PC-3 (cell line): Measurements from ENCODE around the gene EPB41L4A. TPM values are rescaled to one million over a fixed set of nuclear protein-coding genes. Genes with fewer than 3 reads are reported as not detected.

Source experiments
- ATAC-seq: fragments of 200-7000 bp; cut with Tn5 transposase; 2 replicates; pipeline ENCODE4 v1.9.1; 2020; ENCODE audit warnings: mild to moderate bottlenecking, moderate library complexity
- BruUV-seq: library from RNA; stranded (reverse); fragments of 400-500 nt; replicated peaks from 2 replicates; lab custom pipeline; 2021; lab: Mats Ljungman, UMichigan
- CTCF ChIA-PET: fragments of 300-600 bp; sonication (Branson Sonifier 250); formaldehyde crosslinking; loops from one replicate; lab custom pipeline; 2022; ENCODE audit warnings: antibody characterized with exemption; lab: Charles Lee
- POLR2A ChIA-PET: fragments of 300-600 bp; sonication (Branson Sonifier 250); formaldehyde crosslinking; loops from one replicate; lab custom pipeline; 2022; ENCODE audit warnings: antibody characterized with exemption; ENCODE audit not compliant: unreplicated experiment; lab: Charles Lee
- DNase-seq: peaks from one replicate; pipeline ENCODE4 v3.0.0-alpha.2; 2015
- H2AFZ ChIP-seq: fragments of 300-600 bp; sonication (generic); 2 replicates; pipeline ENCODE4 v1.6.0; 2016; ENCODE audit warnings: antibody characterized with exemption, low read length
- H3F3A ChIP-seq: fragments of 300-600 bp; sonication (generic); one replicate; pipeline ENCODE4 v1.6.0; 2017; ENCODE audit warnings: antibody characterized with exemption, low read length, control low read depth, mild to moderate bottlenecking; ENCODE audit not compliant: unreplicated experiment
- H3K27ac ChIP-seq: fragments of 300-600 bp; sonication (generic); 2 replicates; pipeline ENCODE4 v1.5.1; 2016; ENCODE audit warnings: mild to moderate bottlenecking, low read length
- H3K27me3 ChIP-seq: fragments of 300-600 bp; sonication (generic); 2 replicates; pipeline ENCODE4 v1.6.1; 2016; ENCODE audit warnings: low read length, mixed read lengths
- H3K36me3 ChIP-seq: fragments of 300-600 bp; sonication (generic); 2 replicates; pipeline ENCODE4 v1.6.1; 2016; ENCODE audit warnings: low read depth, mixed run types, low read length, mixed read lengths
- H3K4me1 ChIP-seq: fragments of 300-600 bp; sonication (generic); 2 replicates; pipeline ENCODE4 v1.5.1; 2016; ENCODE audit warnings: low read length; ENCODE audit not compliant: insufficient read depth
- H3K4me2 ChIP-seq: fragments of 300-600 bp; sonication (generic); 2 replicates; pipeline ENCODE4 v1.6.0; 2016; ENCODE audit warnings: low read length
- H3K4me3 ChIP-seq: fragments of 300-600 bp; sonication (generic); 2 replicates; pipeline ENCODE4 v1.5.1; 2016; ENCODE audit warnings: mild to moderate bottlenecking, low read length, mixed read lengths
- H3K79me2 ChIP-seq: fragments of 300-600 bp; sonication (generic); 2 replicates; pipeline ENCODE4 v1.6.1; 2017; ENCODE audit warnings: low read length, mixed read lengths
- H3K9ac ChIP-seq: fragments of 300-600 bp; sonication (generic); 2 replicates; pipeline ENCODE4 v1.6.0; 2016; ENCODE audit warnings: mild to moderate bottlenecking, low read length
- H3K9me2 ChIP-seq: fragments of 300-600 bp; sonication (generic); replicated peaks from 2 replicates; pipeline ENCODE4 v1.6.1; 2016; ENCODE audit warnings: mixed run types, low read length, mixed read lengths
- H3K9me3 ChIP-seq: fragments of 300-600 bp; sonication (generic); 2 replicates; pipeline ENCODE4 v1.6.1; 2016; ENCODE audit warnings: low read length, mixed read lengths
- H4K20me1 ChIP-seq: fragments of 300-600 bp; sonication (generic); 2 replicates; pipeline ENCODE4 v1.6.1; 2016; ENCODE audit warnings: low read length, mixed read lengths
- EZH2 ChIP-seq: fragments of 300-600 bp; sonication (generic); IDR thresholded peaks from one replicate; pipeline ENCODE4 v1.6.1; 2017; ENCODE audit warnings: antibody characterized with exemption, mild to moderate bottlenecking, low read length; ENCODE audit not compliant: unreplicated experiment
- EZH2phosphoT487 ChIP-seq: fragments of 300-600 bp; sonication (generic); IDR thresholded peaks from 2 replicates; pipeline ENCODE4 v1.6.1; 2018; ENCODE audit warnings: mild to moderate bottlenecking, antibody characterized with exemption, low read length, borderline replicate concordance
- intact Hi-C: fragments of 100-400 bp; cut with micrococcal nuclease; formaldehyde crosslinking; loops from 2 replicates; pipeline ENCODE4 v1.9.0; 2023
- total RNA-seq: library from RNA; depleted of rRNA; stranded (reverse); fragments of >200 nt; gene quantifications from 2 replicates; pipeline ENCODE4 v1.2.3, GENCODE V29; 2014
- TF ChIP-seq, protein P1 (sequence below): fragments of 300-600 bp; sonication (generic); conservative IDR thresholded peaks from 2 replicates; pipeline ENCODE4 v1.5.1; 2017; ENCODE audit warnings: antibody characterized with exemption, low read depth, mild to moderate bottlenecking, low read length

Gene EPB41L4A
- total RNA-seq, 1 experiment from 2014 or later, result not detected

GRCh38 chr5:112350626-112351025, 68.5 kb downstream of the EPB41L4A start:
- ChIA-PET CTCF (no interaction called here), POLR2A (no interaction called here)
- no TSS peak for BruUV-seq
- H3K9ac ChIP-seq, result no peak overlapping the region
- TF ChIP-seq EZH2phosphoT487 (no peak), EZH2 (no peak)
- TF ChIP-seq, protein P1, sequence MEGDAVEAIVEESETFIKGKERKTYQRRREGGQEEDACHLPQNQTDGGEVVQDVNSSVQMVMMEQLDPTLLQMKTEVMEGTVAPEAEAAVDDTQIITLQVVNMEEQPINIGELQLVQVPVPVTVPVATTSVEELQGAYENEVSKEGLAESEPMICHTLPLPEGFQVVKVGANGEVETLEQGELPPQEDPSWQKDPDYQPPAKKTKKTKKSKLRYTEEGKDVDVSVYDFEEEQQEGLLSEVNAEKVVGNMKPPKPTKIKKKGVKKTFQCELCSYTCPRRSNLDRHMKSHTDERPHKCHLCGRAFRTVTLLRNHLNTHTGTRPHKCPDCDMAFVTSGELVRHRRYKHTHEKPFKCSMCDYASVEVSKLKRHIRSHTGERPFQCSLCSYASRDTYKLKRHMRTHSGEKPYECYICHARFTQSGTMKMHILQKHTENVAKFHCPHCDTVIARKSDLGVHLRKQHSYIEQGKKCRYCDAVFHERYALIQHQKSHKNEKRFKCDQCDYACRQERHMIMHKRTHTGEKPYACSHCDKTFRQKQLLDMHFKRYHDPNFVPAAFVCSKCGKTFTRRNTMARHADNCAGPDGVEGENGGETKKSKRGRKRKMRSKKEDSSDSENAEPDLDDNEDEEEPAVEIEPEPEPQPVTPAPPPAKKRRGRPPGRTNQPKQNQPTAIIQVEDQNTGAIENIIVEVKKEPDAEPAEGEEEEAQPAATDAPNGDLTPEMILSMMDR, result no peak
- H3K4me2 ChIP-seq, result no peak overlapping the region
- no peak overlapping the region for H3K27ac ChIP-seq
- no peaks in the 10 kb centered on the region for H3K4me1 ChIP-seq
- no peaks in the 10 kb centered on the region for H3K36me3 ChIP-seq
- H3K4me3 ChIP-seq, result no peak overlapping the region
- DNase-seq (no peak), ATAC-seq (no peak)
- intact Hi-C loops, result no loop called here
- H2AFZ ChIP-seq, result no peak overlapping the region
- H4K20me1 ChIP-seq, result no peaks in the 10 kb centered on the region
- no peaks in the 10 kb centered on the region for H3K9me3 ChIP-seq
- no peaks in the 10 kb centered on the region for H3F3A ChIP-seq
- H3K27me3 ChIP-seq, result peaks cover 74% of the 10 kb centered on the region
- no peaks in the 10 kb centered on the region for H3K9me2 ChIP-seq
- no peaks in the 10 kb centered on the region for H3K79me2 ChIP-seq

- Histone ChIP-seq H4K20me1 (no peaks in the 10 kb centered on the region), H3K36me3 (no peaks in the 10 kb centered on the region), H3K4me2 (no peak overlapping the region), H3K27me3 (peaks cover 64% of the 10 kb centered on the region), H3K27ac (no peak overlapping the region), H3K79me2 (no peaks in the 10 kb centered on the region), H2AFZ (no peak overlapping the region), H3K4me1 (no peaks in the 10 kb centered on the region), H3K4me3 (no peak overlapping the region), H3K9me3 (no peaks in the 10 kb centered on the region), H3K9me2 (no peaks in the 10 kb centered on the region), H3K9ac (no peak overlapping the region), H3F3A (no peaks in the 10 kb centered on the region)
- TF ChIP-seq EZH2phosphoT487, result no peak
- TF ChIP-seq, protein P1, result no peak
- TF ChIP-seq EZH2, result no peak
- no peak for ATAC-seq
- intact Hi-C loops, result no loop called here
- no peak for DNase-seq
- CTCF ChIA-PET, result no interaction called here
- no TSS peak for BruUV-seq
- POLR2A ChIA-PET, result no interaction called here
These were observed 69.7 kb downstream of the EPB41L4A start for GRCh38 chr5:112349371-112349770.

DNA sequence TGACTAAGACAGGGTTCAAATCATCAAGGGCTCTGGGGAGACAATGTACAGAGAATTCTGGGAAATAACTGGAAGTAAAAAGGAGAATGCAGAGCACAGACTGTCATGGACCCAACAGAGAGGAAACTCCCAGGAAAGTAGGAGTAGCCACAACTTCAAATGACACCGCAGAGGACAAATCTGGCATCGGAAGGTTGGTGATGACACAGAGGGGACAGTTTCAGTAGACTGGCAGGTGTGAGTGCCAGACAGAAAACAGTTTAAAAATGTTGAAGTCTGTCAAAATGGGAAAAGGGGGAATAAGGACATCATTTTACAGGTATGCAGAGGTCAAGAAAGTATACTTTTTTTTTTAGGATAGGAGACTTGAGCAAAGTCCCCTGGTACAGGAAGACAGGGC, 70.2 kb downstream of the EPB41L4A start:
- ChIA-PET CTCF (no interaction called here), POLR2A (no interaction called here)
- Histone ChIP-seq H3K36me3 (no peaks in the 10 kb centered on the region), H3F3A (no peaks in the 10 kb centered on the region), H4K20me1 (no peaks in the 10 kb centered on the region), H3K4me1 (no peaks in the 10 kb centered on the region), H3K27me3 (peaks cover 63% of the 10 kb centered on the region), H3K9me3 (no peaks in the 10 kb centered on the region), H2AFZ (no peak overlapping the region), H3K27ac (no peak overlapping the region), H3K9ac (no peak overlapping the region), H3K4me3 (no peak overlapping the region), H3K4me2 (no peak overlapping the region), H3K79me2 (no peaks in the 10 kb centered on the region), H3K9me2 (no peaks in the 10 kb centered on the region)
- TF ChIP-seq, protein P1, result no peak
- ATAC-seq (no peak), DNase-seq (no peak)
- BruUV-seq, result no TSS peak
- intact Hi-C loops, result no loop called here
